Activated naive CD4-positive, alpha-beta T cell treated with Interleukin-2 at 50 U/mL for 16 hours (primary cell): Measurements from ENCODE around the gene LACTBL1.
"Not testable (repeated sequence)": the region's sequence is repeated elsewhere in the genome, so short reads cannot be mapped to it uniquely, and the experiment has no call there.

Experiments used
- DNase-seq: peaks from one replicate; pipeline ENCODE4 v3.0.0-alpha.2; 2020

Gene LACTBL1

GRCh38 chr1:22972760-22973159 is at the start of gene LACTBL1:
TSS of gene LACTBL1 (minus strand) at chr1:22972866. CDS start at chr1:22972316, 550 bp downstream.
- DNase-seq: no peak

- DNase-seq: no peak
Observed at GRCh38 chr1:23021834-23022233, 49.2 kb upstream of the LACTBL1 start.

GRCh38 chr1:23020706-23021405 is 48.2 kb upstream of the LACTBL1 start:
- DNase-seq: no peak

GRCh38 chr1:23019863-23020625 is 47.4 kb upstream of the LACTBL1 start:
- peak; percentile 19 for DNase-seq

GRCh38 chr1:23019094-23019862 is 46.6 kb upstream of the LACTBL1 start, which contains the start of gene KDM1A:
TSS of gene KDM1A (plus strand) at chr1:23019468. CDS start at chr1:23019597, 129 bp downstream.
- peak; percentile 95 for DNase-seq

GRCh38 chr1:23018661-23019093 is 46.0 kb upstream of the LACTBL1 start:
- no peak for DNase-seq

- no peak for DNase-seq
Observed at GRCh38 chr1:23013657-23014056, 41.0 kb upstream of the LACTBL1 start.

- DNase-seq: not testable (repeated sequence)
Observed at GRCh38 chr1:23010025-23010424, 37.4 kb upstream of the LACTBL1 start.

- no peak for DNase-seq
Observed at GRCh38 chr1:23008901-23009300, 36.2 kb upstream of the LACTBL1 start.

- no peak for DNase-seq
Observed at GRCh38 chr1:23007106-23007505, 34.4 kb upstream of the LACTBL1 start.

GRCh38 chr1:23004769-23005168 is 32.1 kb upstream of the LACTBL1 start:
- DNase-seq: not testable (repeated sequence)

GRCh38 chr1:23004112-23004511 is 31.4 kb upstream of the LACTBL1 start:
- no peak for DNase-seq

- not testable (repeated sequence) for DNase-seq
Observed at GRCh38 chr1:23002218-23002617, 29.6 kb upstream of the LACTBL1 start.

GRCh38 chr1:23000133-23000532 is 27.5 kb upstream of the LACTBL1 start:
- not testable (repeated sequence) for DNase-seq

GRCh38 chr1:22997528-22997927 is 24.9 kb upstream of the LACTBL1 start:
- not testable (repeated sequence) for DNase-seq

- DNase-seq: no peak
Observed at GRCh38 chr1:22995774-22996173, 23.1 kb upstream of the LACTBL1 start.

- DNase-seq: not testable (repeated sequence)
Observed at GRCh38 chr1:22993220-22993795, 20.6 kb upstream of the LACTBL1 start.

GRCh38 chr1:22992384-22992783 is 19.7 kb upstream of the LACTBL1 start:
- DNase-seq: not testable (repeated sequence)

- no peak for DNase-seq
Observed at GRCh38 chr1:22983944-22984343, 11.3 kb upstream of the LACTBL1 start.

GRCh38 chr1:22980471-22980790 is 7.8 kb upstream of the LACTBL1 start:
- DNase-seq: not testable (repeated sequence)

GRCh38 chr1:22978299-22978698 is 5.6 kb upstream of the LACTBL1 start:
- no peak for DNase-seq

- peak; percentile 49 for DNase-seq
Observed at GRCh38 chr1:22976461-22977243, 4.0 kb upstream of the LACTBL1 start.
